GM23338 (cell line): ENCODE results near the gene FGGY. TPM values are rescaled to one million over a fixed set of nuclear protein-coding genes. Genes with fewer than 3 reads are reported as not detected.

Source experiments
- ATAC-seq: fragments of 200-7000 bp; cut with Tn5 transposase; 3 replicates; pipeline ENCODE4 v1.9.1; 2020
- DNase-seq: peaks from one replicate; pipeline ENCODE4 v3.0.0-alpha.2; 2015; ENCODE audit warnings: low spot score
- H2AFZ ChIP-seq: fragments of 200-600 bp; sonication (generic); 2 replicates; pipeline ENCODE4 v1.8.0; 2016; ENCODE audit warnings: antibody characterized with exemption, mild to moderate bottlenecking, moderate library complexity
- H3F3A ChIP-seq: fragments of 200-600 bp; sonication (generic); replicated peaks from 2 replicates; pipeline ENCODE4 v1.8.0; 2017; ENCODE audit warnings: antibody characterized with exemption, mixed run types, low read depth
- H3K27ac ChIP-seq: fragments of 200-600 bp; sonication (generic); 2 replicates; pipeline ENCODE4 v1.6.1; 2016; ENCODE audit warnings: low read depth
- H3K27me3 ChIP-seq: fragments of 200-600 bp; sonication (generic); 2 replicates; pipeline ENCODE4 v1.8.0; 2016; ENCODE audit warnings: mild to moderate bottlenecking, mixed run types, moderate library complexity; ENCODE audit not compliant: insufficient read depth
- H3K36me3 ChIP-seq: fragments of 200-600 bp; sonication (generic); 2 replicates; pipeline ENCODE4 v1.8.0; 2016; ENCODE audit warnings: mild to moderate bottlenecking; ENCODE audit not compliant: insufficient read depth
- H3K4me1 ChIP-seq: fragments of 200-600 bp; sonication (generic); 2 replicates; pipeline ENCODE4 v1.8.0; 2016; ENCODE audit warnings: mild to moderate bottlenecking, moderate library complexity; ENCODE audit not compliant: insufficient read depth
- H3K4me2 ChIP-seq: fragments of 200-600 bp; sonication (generic); 2 replicates; pipeline ENCODE4 v1.7.1; 2017; ENCODE audit warnings: mixed run types
- H3K4me3 ChIP-seq: fragments of 200-600 bp; sonication (generic); 2 replicates; pipeline ENCODE4 v1.6.1; 2016; ENCODE audit warnings: mixed run types
- H3K79me2 ChIP-seq: fragments of 200-600 bp; sonication (generic); replicated peaks from 2 replicates; pipeline ENCODE4 v1.8.0; 2017; ENCODE audit warnings: mild to moderate bottlenecking; ENCODE audit not compliant: insufficient read depth
- H3K9me2 ChIP-seq: fragments of 200-600 bp; sonication (generic); 2 replicates; pipeline ENCODE4 v1.8.0; 2017; ENCODE audit not compliant: insufficient read depth
- H4K20me1 ChIP-seq: fragments of 200-600 bp; sonication (generic); replicated peaks from 2 replicates; pipeline ENCODE4 v1.8.0; 2017; ENCODE audit warnings: mild to moderate bottlenecking; ENCODE audit not compliant: insufficient read depth
- H3K27ac Mint-ChIP-seq: 2 replicates; pipeline ENCODE4 v1.8.0; 2020; ENCODE audit warnings: inconsistent platforms, mild to moderate bottlenecking, moderate library complexity, mixed read lengths
- H3K27me3 Mint-ChIP-seq: 3 replicates; pipeline ENCODE4 v1.8.0; 2022; ENCODE audit warnings: low read depth, mild to moderate bottlenecking, moderate library complexity, mixed read lengths, inconsistent platforms; ENCODE audit not compliant: insufficient read depth, poor library complexity
- H3K36me3 Mint-ChIP-seq: 3 replicates; pipeline ENCODE4 v1.8.0; 2021; ENCODE audit warnings: low read depth, mild to moderate bottlenecking, inconsistent platforms, moderate library complexity, mixed read lengths
- H3K4me1 Mint-ChIP-seq: 3 replicates; pipeline ENCODE4 v1.8.0; 2020; ENCODE audit warnings: mild to moderate bottlenecking, inconsistent platforms, mixed read lengths
- H3K4me3 Mint-ChIP-seq: 3 replicates; pipeline ENCODE4 v1.8.0; 2021; ENCODE audit warnings: moderate library complexity, mild to moderate bottlenecking, inconsistent platforms, mixed read lengths
- H3K9me3 Mint-ChIP-seq: 3 replicates; pipeline ENCODE4 v1.8.0; 2020; ENCODE audit warnings: moderate library complexity, mild to moderate bottlenecking, inconsistent platforms, mixed read lengths
- CREB1 ChIP-seq: fragments of 250-450 bp; sonication (Bioruptor Pico); IDR thresholded peaks from 2 replicates; pipeline ENCODE4 v1.5.0; 2020; ENCODE audit warnings: low read depth, mild to moderate bottlenecking, moderate library complexity
- EZH2 ChIP-seq: fragments of 200-600 bp; sonication (generic); IDR thresholded peaks from one replicate; pipeline ENCODE4 v1.8.0; 2017; ENCODE audit warnings: antibody characterized with exemption, mild to moderate bottlenecking, low read depth; ENCODE audit not compliant: unreplicated experiment
- EZH2phosphoT487 ChIP-seq: fragments of 200-600 bp; sonication (generic); IDR thresholded peaks from one replicate; pipeline ENCODE4 v1.8.1; 2018; ENCODE audit warnings: antibody characterized with exemption; ENCODE audit not compliant: unreplicated experiment
- JUNB ChIP-seq: IDR thresholded peaks from one replicate; pipeline ENCODE4 v1.6.1; 2016; ENCODE audit warnings: antibody characterized with exemption; ENCODE audit not compliant: unreplicated experiment
- POLR2AphosphoS5 ChIP-seq: IDR thresholded peaks from 2 replicates; pipeline ENCODE4 v1.6.1; 2016; ENCODE audit warnings: antibody characterized with exemption, low read depth
- REST ChIP-seq: IDR thresholded peaks from one replicate; pipeline ENCODE4 v1.6.1; 2018; ENCODE audit warnings: antibody characterized with exemption; ENCODE audit not compliant: unreplicated experiment
- ZNF114 ChIP-seq: fragments of 250-450 bp; sonication (Bioruptor Pico); IDR thresholded peaks from 2 replicates; pipeline ENCODE4 v1.5.0; 2020; ENCODE audit warnings: mild to moderate bottlenecking, moderate library complexity
- ZNF331 ChIP-seq: fragments of 250-450 bp; sonication (Bioruptor Pico); IDR thresholded peaks from 2 replicates; pipeline ENCODE4 v1.5.0; 2020; ENCODE audit warnings: low read depth, mild to moderate bottlenecking, moderate library complexity
- polyA plus RNA-seq: library from polyadenylated mRNA; unstranded; fragments of >200 nt; fragmentation: Nextera tagmentation; extraction: Ambion mirVana; gene quantifications from 2 replicates; pipeline ENCODE4 v1.2.1, GENCODE V29; 2016
- total RNA-seq: library from RNA; depleted of rRNA; stranded (reverse); fragments of >200 nt; shearing (Covaris generic); gene quantifications from 2 replicates; pipeline ENCODE4 v1.2.3, GENCODE V29; 2014
- TF ChIP-seq, protein P1 (sequence below): fragments of 250-450 bp; sonication (Bioruptor Pico); IDR thresholded peaks from 2 replicates; pipeline ENCODE4 v1.5.0; 2020; ENCODE audit warnings: mild to moderate bottlenecking, moderate library complexity
- TF ChIP-seq, protein P2 (sequence below): IDR thresholded peaks from 2 replicates; pipeline ENCODE4 v1.6.1; 2016; ENCODE audit warnings: antibody characterized with exemption

Gene FGGY
- total and polyA plus RNA-seq, 2 experiments from 2014 or later: 10.9 to 21.4 TPM

GRCh38 chr1:59667020-59667419 lies 370.1 kb downstream of the FGGY start (continued):
- no peak for TF ChIP-seq REST
- TF ChIP-seq, protein P1, sequence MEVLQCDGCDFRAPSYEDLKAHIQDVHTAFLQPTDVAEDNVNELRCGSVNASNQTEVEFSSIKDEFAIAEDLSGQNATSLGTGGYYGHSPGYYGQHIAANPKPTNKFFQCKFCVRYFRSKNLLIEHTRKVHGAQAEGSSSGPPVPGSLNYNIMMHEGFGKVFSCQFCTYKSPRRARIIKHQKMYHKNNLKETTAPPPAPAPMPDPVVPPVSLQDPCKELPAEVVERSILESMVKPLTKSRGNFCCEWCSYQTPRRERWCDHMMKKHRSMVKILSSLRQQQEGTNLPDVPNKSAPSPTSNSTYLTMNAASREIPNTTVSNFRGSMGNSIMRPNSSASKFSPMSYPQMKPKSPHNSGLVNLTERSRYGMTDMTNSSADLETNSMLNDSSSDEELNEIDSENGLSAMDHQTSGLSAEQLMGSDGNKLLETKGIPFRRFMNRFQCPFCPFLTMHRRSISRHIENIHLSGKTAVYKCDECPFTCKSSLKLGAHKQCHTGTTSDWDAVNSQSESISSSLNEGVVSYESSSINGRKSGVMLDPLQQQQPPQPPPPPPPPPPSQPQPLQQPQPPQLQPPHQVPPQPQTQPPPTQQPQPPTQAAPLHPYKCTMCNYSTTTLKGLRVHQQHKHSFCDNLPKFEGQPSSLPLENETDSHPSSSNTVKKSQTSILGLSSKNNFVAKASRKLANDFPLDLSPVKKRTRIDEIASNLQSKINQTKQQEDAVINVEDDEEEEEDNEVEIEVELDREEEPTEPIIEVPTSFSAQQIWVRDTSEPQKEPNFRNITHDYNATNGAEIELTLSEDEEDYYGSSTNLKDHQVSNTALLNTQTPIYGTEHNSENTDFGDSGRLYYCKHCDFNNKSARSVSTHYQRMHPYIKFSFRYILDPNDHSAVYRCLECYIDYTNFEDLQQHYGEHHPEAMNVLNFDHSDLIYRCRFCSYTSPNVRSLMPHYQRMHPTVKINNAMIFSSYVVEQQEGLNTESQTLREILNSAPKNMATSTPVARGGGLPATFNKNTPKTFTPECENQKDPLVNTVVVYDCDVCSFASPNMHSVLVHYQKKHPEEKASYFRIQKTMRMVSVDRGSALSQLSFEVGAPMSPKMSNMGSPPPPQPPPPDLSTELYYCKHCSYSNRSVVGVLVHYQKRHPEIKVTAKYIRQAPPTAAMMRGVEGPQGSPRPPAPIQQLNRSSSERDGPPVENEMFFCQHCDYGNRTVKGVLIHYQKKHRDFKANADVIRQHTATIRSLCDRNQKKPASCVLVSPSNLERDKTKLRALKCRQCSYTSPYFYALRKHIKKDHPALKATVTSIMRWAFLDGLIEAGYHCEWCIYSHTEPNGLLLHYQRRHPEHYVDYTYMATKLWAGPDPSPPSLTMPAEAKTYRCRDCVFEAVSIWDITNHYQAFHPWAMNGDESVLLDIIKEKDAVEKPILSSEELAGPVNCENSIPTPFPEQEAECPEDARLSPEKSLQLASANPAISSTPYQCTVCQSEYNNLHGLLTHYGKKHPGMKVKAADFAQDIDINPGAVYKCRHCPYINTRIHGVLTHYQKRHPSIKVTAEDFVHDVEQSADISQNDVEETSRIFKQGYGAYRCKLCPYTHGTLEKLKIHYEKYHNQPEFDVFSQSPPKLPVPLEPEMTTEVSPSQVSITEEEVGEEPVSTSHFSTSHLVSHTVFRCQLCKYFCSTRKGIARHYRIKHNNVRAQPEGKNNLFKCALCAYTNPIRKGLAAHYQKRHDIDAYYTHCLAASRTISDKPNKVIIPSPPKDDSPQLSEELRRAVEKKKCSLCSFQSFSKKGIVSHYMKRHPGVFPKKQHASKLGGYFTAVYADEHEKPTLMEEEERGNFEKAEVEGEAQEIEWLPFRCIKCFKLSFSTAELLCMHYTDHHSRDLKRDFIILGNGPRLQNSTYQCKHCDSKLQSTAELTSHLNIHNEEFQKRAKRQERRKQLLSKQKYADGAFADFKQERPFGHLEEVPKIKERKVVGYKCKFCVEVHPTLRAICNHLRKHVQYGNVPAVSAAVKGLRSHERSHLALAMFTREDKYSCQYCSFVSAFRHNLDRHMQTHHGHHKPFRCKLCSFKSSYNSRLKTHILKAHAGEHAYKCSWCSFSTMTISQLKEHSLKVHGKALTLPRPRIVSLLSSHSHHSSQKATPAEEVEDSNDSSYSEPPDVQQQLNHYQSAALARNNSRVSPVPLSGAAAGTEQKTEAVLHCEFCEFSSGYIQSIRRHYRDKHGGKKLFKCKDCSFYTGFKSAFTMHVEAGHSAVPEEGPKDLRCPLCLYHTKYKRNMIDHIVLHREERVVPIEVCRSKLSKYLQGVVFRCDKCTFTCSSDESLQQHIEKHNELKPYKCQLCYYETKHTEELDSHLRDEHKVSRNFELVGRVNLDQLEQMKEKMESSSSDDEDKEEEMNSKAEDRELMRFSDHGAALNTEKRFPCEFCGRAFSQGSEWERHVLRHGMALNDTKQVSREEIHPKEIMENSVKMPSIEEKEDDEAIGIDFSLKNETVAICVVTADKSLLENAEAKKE (CRISPR knock-in tag): no peak

GRCh38 chr1:59669752-59670312 lies 372.9 kb downstream of the FGGY start:
- Histone ChIP-seq H3K9me2 (no peaks in the 10 kb centered on the region), H3K4me3 (no peak overlapping the region), H3K36me3 (no peaks in the 10 kb centered on the region), H3K79me2 (no peaks in the 10 kb centered on the region), H3K27me3 (no peaks in the 10 kb centered on the region), H3K4me2 (no peak overlapping the region), H4K20me1 (no peaks in the 10 kb centered on the region), H3K27ac (peak overlapping the region; percentile 78), H3K4me1 (peaks cover 29% of the 10 kb centered on the region), H3F3A (no peaks in the 10 kb centered on the region; the same call in 1 of the 2 replicates), H2AFZ (no peak overlapping the region)
- Mint-ChIP-seq H3K27me3 (peaks cover 1% of the 10 kb centered on the region), H3K27ac (peak overlapping the region; percentile 63; the same call in 1 of the 2 replicates), H3K9me3 (no peaks in the 10 kb centered on the region; the same call in 2 of the 3 replicates), H3K4me1 (peaks cover 50% of the 10 kb centered on the region), H3K36me3 (peaks cover 4% of the 10 kb centered on the region; the same call in 2 of the 3 replicates), H3K4me3 (peak overlapping the region; percentile 12; the same call in 1 of the 3 replicates)
- ATAC-seq (peak; percentile 80), DNase-seq (peak; percentile 86)
- TF ChIP-seq JUNB (no peak), EZH2 (no peak), POLR2AphosphoS5 (no peak), CREB1 (CRISPR knock-in tag) (peak; percentile 8; the same call in 1 of the 2 replicates), ZNF331 (CRISPR knock-in tag) (no peak), REST (no peak), EZH2phosphoT487 (no peak), ZNF114 (no peak)
- TF ChIP-seq, protein P2, sequence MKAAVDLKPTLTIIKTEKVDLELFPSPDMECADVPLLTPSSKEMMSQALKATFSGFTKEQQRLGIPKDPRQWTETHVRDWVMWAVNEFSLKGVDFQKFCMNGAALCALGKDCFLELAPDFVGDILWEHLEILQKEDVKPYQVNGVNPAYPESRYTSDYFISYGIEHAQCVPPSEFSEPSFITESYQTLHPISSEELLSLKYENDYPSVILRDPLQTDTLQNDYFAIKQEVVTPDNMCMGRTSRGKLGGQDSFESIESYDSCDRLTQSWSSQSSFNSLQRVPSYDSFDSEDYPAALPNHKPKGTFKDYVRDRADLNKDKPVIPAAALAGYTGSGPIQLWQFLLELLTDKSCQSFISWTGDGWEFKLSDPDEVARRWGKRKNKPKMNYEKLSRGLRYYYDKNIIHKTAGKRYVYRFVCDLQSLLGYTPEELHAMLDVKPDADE: no peak
